ENCODE results near the gene KRTAP10-12. TPM values are rescaled to one million over a fixed set of nuclear protein-coding genes. Genes with fewer than 3 reads are reported as not detected.
A peak's percentile ranks its signal among the peaks of the same experiment; 100 is the strongest.

KRTAP10-12 gene
- polyA plus RNA-seq, 3 donors = not detected

GRCh38 chr21:44706026-44706705, 9.2 kb downstream of the KRTAP10-12 start:
- WGBS (ENCODE audit: insufficient coverage) = 10% methylated on average over 53 of the region's 54 CpGs
- peaks cover 7 to 28% of the 10 kb centered on the region in 2 donors for H3K9me3 ChIP-seq (replicated peaks in 1 of 2; ENCODE audit: control insufficient read depth in 1 of 2, insufficient read depth in 1 of 2, low read length in 2 of 2)

More at GRCh38 chr21:44706026-44706705, 9.2 kb downstream of the KRTAP10-12 start:
- intact Hi-C loops (cut with micrococcal nuclease) = no loop called here
- TF ChIP-seq CTCF (IDR thresholded peaks at IDR 0.05) = no peak
- Histone ChIP-seq H3K79me2 (ENCODE audit: insufficient read depth, low read length) (no peaks in the 10 kb centered on the region), H4K20me1 (ENCODE audit: insufficient read depth, low read length) (no peaks in the 10 kb centered on the region), H3K36me3 (replicated peaks in 1 of 2; ENCODE audit: control insufficient read depth in 1 of 2, insufficient read depth in 2 of 2, low read length in 2 of 2) (no peaks in the 10 kb centered on the region), H3K4me1 (ENCODE audit: control insufficient read depth in 1 of 2, insufficient read depth in 2 of 2, low read length in 2 of 2) (no peaks in the 10 kb centered on the region), H3K4me3 (replicated peaks in 1 of 3; ENCODE audit: low read depth in 2 of 3, low read length in 3 of 3) (no peak overlapping the region), H3K27ac (ENCODE audit: low read depth in 1 of 2, low read length in 2 of 2) (no peak overlapping the region), H3K27me3 (ENCODE audit: control insufficient read depth in 2 of 2, insufficient read depth in 2 of 2, low read length in 2 of 2) (peaks cover 45 to 84% of the 10 kb centered on the region in 2 donors), H3K9ac (ENCODE audit: insufficient read depth, low read length, poor library complexity, severe bottlenecking) (no peak overlapping the region), H3K4me2 (replicated peaks; ENCODE audit: extremely low read depth, low read length, poor library complexity, severe bottlenecking) (no peak overlapping the region), H2AFZ (ENCODE audit: insufficient read depth, low read depth, low read length, poor library complexity, severe bottlenecking) (no peak overlapping the region)
- DNase-seq = no peak
- Mint-ChIP-seq H3K4me1 (peaks cover 1% of the 10 kb centered on the region), H3K27ac (no peak overlapping the region), H3K9me3 (peaks cover 8 to 42% (median 20%) of the 10 kb centered on the region in 7 donors), H3K4me3 (peak overlapping the region in 1 of 2 donors; percentile 81), H3K27me3 (ENCODE audit: low read depth in 3 of 3) (peaks cover 76 to 99% (median 87%) of the 10 kb centered on the region in 3 donors), H3K36me3 (peaks cover 0 to 10% of the 10 kb centered on the region in 2 donors)

All from CD14-positive monocyte (primary cell).